ENCODE measurements around the gene DNAJC15.

Gene DNAJC15

DNA sequence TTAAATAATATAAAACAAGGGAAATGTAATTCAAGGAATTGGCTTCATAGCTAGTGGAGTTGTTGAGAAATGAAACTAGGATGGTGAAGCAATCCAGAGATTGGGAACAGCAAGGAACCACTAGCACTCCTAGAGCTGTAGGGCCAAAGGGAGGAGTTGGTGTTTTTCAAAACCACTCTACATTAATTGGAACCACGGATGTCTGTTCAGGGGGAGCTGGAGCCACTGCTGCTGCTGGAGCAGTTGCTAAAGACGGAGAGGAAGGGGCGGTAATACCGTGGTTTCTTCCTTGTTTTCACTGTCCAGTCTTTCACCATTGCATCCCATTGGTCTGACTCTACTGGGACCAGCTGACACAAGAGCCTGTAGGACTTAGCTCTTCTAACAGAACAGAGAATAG lies 8.5 kb downstream of the DNAJC15 start (continued):
- TF ChIP-seq, protein P1, sequence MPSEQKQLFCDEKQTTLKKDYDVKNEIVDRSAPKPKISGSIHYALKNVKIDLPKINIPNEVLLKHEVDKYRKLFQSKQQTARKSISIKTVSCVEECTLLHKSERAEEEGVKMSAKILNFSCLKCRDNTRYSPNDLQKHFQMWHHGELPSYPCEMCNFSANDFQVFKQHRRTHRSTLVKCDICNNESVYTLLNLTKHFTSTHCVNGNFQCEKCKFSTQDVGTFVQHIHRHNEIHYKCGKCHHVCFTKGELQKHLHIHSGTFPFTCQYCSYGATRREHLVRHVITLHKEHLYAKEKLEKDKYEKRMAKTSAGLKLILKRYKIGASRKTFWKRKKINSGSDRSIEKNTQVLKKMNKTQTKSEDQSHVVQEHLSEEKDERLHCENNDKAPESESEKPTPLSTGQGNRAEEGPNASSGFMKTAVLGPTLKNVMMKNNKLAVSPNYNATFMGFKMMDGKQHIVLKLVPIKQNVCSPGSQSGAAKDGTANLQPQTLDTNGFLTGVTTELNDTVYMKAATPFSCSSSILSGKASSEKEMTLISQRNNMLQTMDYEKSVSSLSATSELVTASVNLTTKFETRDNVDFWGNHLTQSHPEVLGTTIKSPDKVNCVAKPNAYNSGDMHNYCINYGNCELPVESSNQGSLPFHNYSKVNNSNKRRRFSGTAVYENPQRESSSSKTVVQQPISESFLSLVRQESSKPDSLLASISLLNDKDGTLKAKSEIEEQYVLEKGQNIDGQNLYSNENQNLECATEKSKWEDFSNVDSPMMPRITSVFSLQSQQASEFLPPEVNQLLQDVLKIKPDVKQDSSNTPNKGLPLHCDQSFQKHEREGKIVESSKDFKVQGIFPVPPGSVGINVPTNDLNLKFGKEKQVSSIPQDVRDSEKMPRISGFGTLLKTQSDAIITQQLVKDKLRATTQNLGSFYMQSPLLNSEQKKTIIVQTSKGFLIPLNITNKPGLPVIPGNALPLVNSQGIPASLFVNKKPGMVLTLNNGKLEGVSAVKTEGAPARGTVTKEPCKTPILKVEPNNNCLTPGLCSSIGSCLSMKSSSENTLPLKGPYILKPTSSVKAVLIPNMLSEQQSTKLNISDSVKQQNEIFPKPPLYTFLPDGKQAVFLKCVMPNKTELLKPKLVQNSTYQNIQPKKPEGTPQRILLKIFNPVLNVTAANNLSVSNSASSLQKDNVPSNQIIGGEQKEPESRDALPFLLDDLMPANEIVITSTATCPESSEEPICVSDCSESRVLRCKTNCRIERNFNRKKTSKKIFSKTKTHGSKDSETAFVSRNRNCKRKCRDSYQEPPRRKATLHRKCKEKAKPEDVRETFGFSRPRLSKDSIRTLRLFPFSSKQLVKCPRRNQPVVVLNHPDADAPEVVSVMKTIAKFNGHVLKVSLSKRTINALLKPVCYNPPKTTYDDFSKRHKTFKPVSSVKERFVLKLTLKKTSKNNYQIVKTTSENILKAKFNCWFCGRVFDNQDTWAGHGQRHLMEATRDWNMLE (tag by site-specific recombination; conservative IDR thresholded peaks at IDR 0.05; ENCODE audit: low read depth), result no peak
- TF ChIP-seq ZNF548 (tag by site-specific recombination; IDR thresholded peaks at IDR 0.05), result no peak
- no peak for TF ChIP-seq ZNF239 (tag by site-specific recombination; IDR thresholded peaks at IDR 0.05)
- TF ChIP-seq ZNF133 (tag by site-specific recombination; IDR thresholded peaks at IDR 0.05), result no peak

GRCh38 chr13:43033038-43033437 lies 9.7 kb downstream of the DNAJC15 start:
- ChIA-PET POLR2A (no interaction called here), CTCF (interaction anchor here (0.6 kb wide), 1 partner anchor 431 kb away, joined by 6 read pairs; no protein-coding TSS in a partner anchor)
- H3K9me3 ChIP-seq (ENCODE audit: control insufficient read depth, insufficient read depth, low read depth, low read length), result no peaks in the 10 kb centered on the region
- no peak overlapping the region for H3K27ac ChIP-seq (ENCODE audit: extremely low read depth, low read depth, low read length)
- H3K4me1 ChIP-seq (ENCODE audit: control insufficient read depth, insufficient read depth, low read length), result no peaks in the 10 kb centered on the region
- H3K36me3 ChIP-seq (ENCODE audit: control insufficient read depth in 2 of 2, insufficient read depth in 1 of 2, low read length in 2 of 2), result no peaks in the 10 kb centered on the region
- no peak for TF ChIP-seq ZNF529 (tag by site-specific recombination; IDR thresholded peaks at IDR 0.05; ENCODE audit: insufficient replicate concordance)
- TF ChIP-seq ZNF214 (tag by site-specific recombination; IDR thresholded peaks at IDR 0.05; ENCODE audit: borderline replicate concordance), result no peak
- TF ChIP-seq ZNF112 (tag by site-specific recombination; IDR thresholded peaks at IDR 0.05), result no peak
- no peak for TF ChIP-seq ZNF404 (tag by site-specific recombination; IDR thresholded peaks at IDR 0.05)
- no peak for TF ChIP-seq SETDB1 (IDR thresholded peaks at IDR 0.05; ENCODE audit: insufficient read length, low read length)
- H3K4me3 ChIP-seq (ENCODE audit: low read depth, low read length), result no peak overlapping the region

DNA sequence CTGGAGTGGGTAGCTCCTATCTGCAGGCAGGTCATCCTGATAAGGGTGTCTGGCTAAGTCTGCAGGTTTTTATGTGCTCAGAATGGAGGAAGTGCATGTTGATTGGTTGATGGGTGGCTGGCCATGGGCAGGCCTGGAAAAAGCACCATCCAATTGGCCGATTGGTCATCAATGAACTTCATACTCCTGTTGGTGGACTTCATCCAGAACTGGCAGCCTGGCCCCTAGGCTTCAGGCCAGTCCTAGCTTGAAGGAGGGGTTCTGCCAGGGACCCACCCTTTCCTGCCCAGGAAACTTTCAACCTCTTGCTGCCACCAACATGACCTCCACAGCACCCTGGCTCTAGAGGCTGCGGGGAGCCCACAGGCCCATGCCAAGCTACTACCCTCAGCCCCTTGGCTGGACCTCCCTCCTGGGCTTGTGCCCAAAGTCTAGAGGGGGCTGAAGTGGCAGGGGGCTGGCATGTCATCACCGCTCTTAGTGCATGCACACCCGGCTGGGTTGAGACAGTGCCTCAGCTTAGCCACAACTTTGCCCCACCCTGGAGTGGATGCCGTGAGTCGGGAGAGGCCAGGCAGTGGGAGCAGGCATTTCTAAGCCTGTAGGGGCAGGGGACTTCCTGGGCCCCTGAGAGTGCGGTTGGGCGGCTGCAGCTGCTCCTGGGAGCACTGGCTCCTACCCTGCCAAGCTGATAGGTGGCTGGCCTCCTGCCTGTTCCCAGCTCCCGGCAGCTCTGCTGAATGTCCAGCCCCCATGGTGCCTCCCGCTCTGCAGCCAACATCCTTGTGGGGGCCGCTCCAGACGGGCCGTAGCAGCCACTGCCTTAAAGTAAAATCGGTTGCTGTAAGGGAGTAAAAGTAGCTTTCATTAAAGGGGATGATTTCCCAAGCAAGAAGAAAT lies 13.2 kb downstream of the DNAJC15 start:
- TF ChIP-seq AEBP2 (tag by site-specific recombination; IDR thresholded peaks at IDR 0.05; ENCODE audit: borderline replicate concordance) (no peak), ZNF19 (tag by site-specific recombination; IDR thresholded peaks at IDR 0.05; ENCODE audit: low read depth) (no peak), ZNF391 (tag by site-specific recombination; IDR thresholded peaks at IDR 0.05; ENCODE audit: borderline replicate concordance, low read depth) (no peak), ZBTB44 (tag by site-specific recombination; IDR thresholded peaks at IDR 0.05) (no peak), ZNF132 (tag by site-specific recombination; IDR thresholded peaks at IDR 0.05; ENCODE audit: borderline replicate concordance) (no peak), ZNF670 (tag by site-specific recombination; IDR thresholded peaks at IDR 0.05; ENCODE audit: low read depth) (no peak), KLF1 (tag by site-specific recombination; IDR thresholded peaks at IDR 0.05) (no peak)
- ChIA-PET POLR2A (no interaction called here), CTCF (interaction anchor here (1.2 kb wide), 1 partner anchor 67 kb away, joined by 3 read pairs; no protein-coding TSS in a partner anchor)
- H3K4me3 ChIP-seq (ENCODE audit: low read depth, low read length), result no peak overlapping the region
- H3K9me3 ChIP-seq (ENCODE audit: control insufficient read depth, insufficient read depth, low read depth, low read length), result no peaks in the 10 kb centered on the region
- H3K4me1 ChIP-seq (ENCODE audit: control insufficient read depth, insufficient read depth, low read length), result no peaks in the 10 kb centered on the region
- H3K36me3 ChIP-seq (ENCODE audit: control insufficient read depth in 2 of 2, insufficient read depth in 1 of 2, low read length in 2 of 2), result no peaks in the 10 kb centered on the region
- H3K27ac ChIP-seq (ENCODE audit: extremely low read depth, low read depth, low read length), result no peak overlapping the region

All from HEK293 (cell line).